ENCODE measurements around the gene PCSK6. TPM values are rescaled to one million over a fixed set of nuclear protein-coding genes. Genes with fewer than 3 reads are reported as not detected.

The PCSK6 gene
- total and polyA plus RNA-seq, 7 experiments from 2014 or later, result 0.12 to 3.0 (median 0.70) TPM; not detected in 1

DNA sequence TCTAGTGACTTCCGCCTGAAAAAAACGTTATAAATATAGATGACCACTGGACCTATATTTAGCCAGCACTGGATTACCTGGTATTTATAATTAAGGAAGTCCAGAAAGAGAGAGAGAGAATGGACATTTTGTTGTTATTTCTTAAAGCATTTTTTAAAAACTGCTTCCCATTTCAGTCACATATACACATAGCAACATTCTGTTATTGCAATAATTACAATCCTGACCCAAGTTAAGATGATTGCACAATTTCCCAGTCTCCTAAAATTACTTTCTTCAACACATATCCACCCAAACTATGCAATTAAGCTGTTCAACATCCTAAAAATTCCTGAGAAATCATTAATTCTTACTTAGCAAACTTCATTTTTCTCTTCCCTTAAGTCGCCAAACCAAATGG lies 37.7 kb downstream of the PCSK6 start:
- Mint-ChIP-seq H3K36me3 (no peaks in the 10 kb centered on the region), H3K27me3 (peaks cover 0 to 44% (median 32%) of the 10 kb centered on the region in 5 donors), H3K4me1 (peaks cover 0 to 10% (median 5%) of the 10 kb centered on the region in 7 donors), H3K9me3 (peaks cover 0 to 2% (median 0%) of the 10 kb centered on the region in 11 donors), H3K4me3 (no peak overlapping the region), H3K27ac (peak overlapping the region in 1 of 9 donors; percentile 20)
- Histone ChIP-seq H3K27me3 (ENCODE audit: control insufficient read depth in 2 of 2, insufficient read depth in 2 of 2, low read length in 2 of 2) (no peaks in the 10 kb centered on the region), H3K36me3 (ENCODE audit: control insufficient read depth in 2 of 3, insufficient read depth in 3 of 3, low read length in 3 of 3) (no peaks in the 10 kb centered on the region), H3K4me3 (ENCODE audit: low read length) (no peak overlapping the region), H3K27ac (ENCODE audit: low read depth, low read length) (no peak overlapping the region), H3K9me3 (ENCODE audit: control insufficient read depth in 2 of 3, low read length in 3 of 3) (no peaks in the 10 kb centered on the region), H3K4me1 (ENCODE audit: control insufficient read depth in 2 of 2, insufficient read depth in 2 of 2, low read length in 2 of 2) (no peaks in the 10 kb centered on the region)
- intact Hi-C loops (cut with micrococcal nuclease), result no loop called here
- CTCF ChIA-PET, result no interaction called here
- POLR2A ChIA-PET, result no interaction called here
- DNase-seq, result no peak
- ATAC-seq, result no peak

GRCh38 chr15:101451266-101451799 lies 38.2 kb downstream of the PCSK6 start:
- peaks cover 0 to 44% (median 30%) of the 10 kb centered on the region in 5 donors for H3K27me3 Mint-ChIP-seq

DNA sequence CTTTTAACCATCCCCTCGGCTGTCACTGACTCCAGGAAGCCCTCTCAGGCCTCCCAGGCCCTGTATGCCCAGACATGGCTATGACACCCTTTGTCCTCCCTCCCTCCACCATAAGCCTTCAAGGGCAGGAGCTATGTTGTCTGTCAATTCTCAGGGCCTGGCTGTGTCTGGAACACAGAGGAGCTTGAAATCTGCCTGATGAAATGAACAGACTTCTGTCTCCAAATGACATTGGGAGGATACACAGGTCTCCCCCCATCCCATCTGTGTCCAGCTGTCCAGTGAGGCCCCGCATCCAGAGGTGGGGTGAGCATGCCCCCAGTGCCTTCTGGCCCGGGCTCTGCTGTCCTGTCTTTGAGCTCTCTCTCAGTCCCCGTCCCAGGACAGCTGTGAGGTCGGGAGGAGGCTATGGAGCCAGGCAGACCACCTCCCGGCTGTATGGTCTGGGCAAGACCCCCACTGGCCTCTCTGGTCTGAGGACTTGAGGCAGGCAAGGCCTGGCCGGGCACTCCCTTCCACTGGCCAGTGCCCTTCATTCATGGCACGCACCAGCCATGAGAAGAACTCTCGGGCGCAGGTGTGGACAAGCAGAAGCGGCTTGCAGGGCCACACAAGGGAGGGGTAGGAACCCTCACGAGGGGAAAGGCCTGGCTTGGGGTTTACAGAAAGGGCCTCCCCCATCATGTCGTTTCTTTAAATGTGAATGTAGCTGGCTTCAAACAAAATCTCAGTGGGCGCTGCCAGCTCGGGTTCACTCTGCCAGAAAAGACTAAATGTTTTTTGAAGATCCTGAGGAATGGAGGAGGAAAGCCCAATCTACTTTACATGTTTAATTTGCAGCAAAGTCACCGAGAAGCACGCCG lies 38.9 kb downstream of the PCSK6 start:
- peak overlapping the region in 1 of 10 donors; percentile 7 for H3K4me3 Mint-ChIP-seq
- CTCF ChIA-PET, result no interaction called here
- no peak overlapping the region for H3K27ac ChIP-seq (ENCODE audit: low read depth, low read length)

More at GRCh38 chr15:101451266-101451799, 38.2 kb downstream of the PCSK6 start:
- H3K4me3 ChIP-seq (ENCODE audit: low read length), result no peak overlapping the region
- intact Hi-C loops (cut with micrococcal nuclease), result no loop called here
- H3K4me3 Mint-ChIP-seq, result peak overlapping the region in 2 of 10 donors; percentile 7 to 17
- CTCF ChIA-PET, result no interaction called here
- H3K27ac Mint-ChIP-seq, result no peak overlapping the region
- no peaks in the 10 kb centered on the region for H3K36me3 Mint-ChIP-seq
- ATAC-seq, result no peak
- no peaks in the 10 kb centered on the region for H3K4me1 ChIP-seq (ENCODE audit: control insufficient read depth in 2 of 2, insufficient read depth in 2 of 2, low read length in 2 of 2)
- peaks cover 0 to 2% (median 0%) of the 10 kb centered on the region in 11 donors for H3K9me3 Mint-ChIP-seq
- no peak for DNase-seq
- H3K36me3 ChIP-seq (ENCODE audit: control insufficient read depth in 2 of 3, insufficient read depth in 3 of 3, low read length in 3 of 3), result no peaks in the 10 kb centered on the region
- no peaks in the 10 kb centered on the region for H3K9me3 ChIP-seq (ENCODE audit: control insufficient read depth in 2 of 3, low read length in 3 of 3)
- POLR2A ChIA-PET, result no interaction called here
- no peak overlapping the region for H3K27ac ChIP-seq (ENCODE audit: low read depth, low read length)
- no peaks in the 10 kb centered on the region for H3K27me3 ChIP-seq (ENCODE audit: control insufficient read depth in 2 of 2, insufficient read depth in 2 of 2, low read length in 2 of 2)
- H3K4me1 Mint-ChIP-seq, result peaks cover 0 to 12% (median 5%) of the 10 kb centered on the region in 7 donors

GRCh38 chr15:101449471-101450402 lies 39.8 kb downstream of the PCSK6 start:
- Histone ChIP-seq H3K27me3 (ENCODE audit: control insufficient read depth in 2 of 2, insufficient read depth in 2 of 2, low read length in 2 of 2) (no peaks in the 10 kb centered on the region), H3K4me1 (ENCODE audit: control insufficient read depth in 2 of 2, insufficient read depth in 2 of 2, low read length in 2 of 2) (no peaks in the 10 kb centered on the region), H3K36me3 (ENCODE audit: control insufficient read depth in 2 of 3, insufficient read depth in 3 of 3, low read length in 3 of 3) (no peaks in the 10 kb centered on the region), H3K9me3 (ENCODE audit: control insufficient read depth in 2 of 3, low read length in 3 of 3) (no peaks in the 10 kb centered on the region), H3K27ac (ENCODE audit: low read depth, low read length) (no peak overlapping the region), H3K4me3 (ENCODE audit: low read length) (no peak overlapping the region)
- Mint-ChIP-seq H3K36me3 (peaks cover 0 to 2% (median 0%) of the 10 kb centered on the region in 5 donors), H3K27ac (no peak overlapping the region), H3K9me3 (peaks cover 0 to 3% (median 0%) of the 10 kb centered on the region in 11 donors), H3K4me1 (peaks cover 0 to 8% (median 4%) of the 10 kb centered on the region in 7 donors), H3K4me3 (no peak overlapping the region), H3K27me3 (peaks cover 0 to 40% (median 24%) of the 10 kb centered on the region in 5 donors)
- ATAC-seq (no peak), DNase-seq (no peak)
- POLR2A ChIA-PET, result no interaction called here
- CTCF ChIA-PET, result no interaction called here
- intact Hi-C loops (cut with micrococcal nuclease), result no loop called here

More for the DNA sequence above, 38.9 kb downstream of the PCSK6 start:
- intact Hi-C loops (cut with micrococcal nuclease), result no loop called here
- Mint-ChIP-seq H3K27ac (no peak overlapping the region), H3K27me3 (peaks cover 0 to 44% (median 30%) of the 10 kb centered on the region in 5 donors), H3K4me1 (peaks cover 0 to 14% (median 5%) of the 10 kb centered on the region in 7 donors), H3K9me3 (peaks cover 0 to 2% (median 0%) of the 10 kb centered on the region in 11 donors), H3K36me3 (no peaks in the 10 kb centered on the region)
- ATAC-seq, result no peak
- Histone ChIP-seq H3K27me3 (ENCODE audit: control insufficient read depth in 2 of 2, insufficient read depth in 2 of 2, low read length in 2 of 2) (no peaks in the 10 kb centered on the region), H3K36me3 (ENCODE audit: control insufficient read depth in 2 of 3, insufficient read depth in 3 of 3, low read length in 3 of 3) (no peaks in the 10 kb centered on the region), H3K9me3 (ENCODE audit: control insufficient read depth in 2 of 3, low read length in 3 of 3) (no peaks in the 10 kb centered on the region), H3K4me1 (ENCODE audit: control insufficient read depth in 2 of 2, insufficient read depth in 2 of 2, low read length in 2 of 2) (no peaks in the 10 kb centered on the region), H3K4me3 (ENCODE audit: low read length) (no peak overlapping the region)
- DNase-seq, result no peak
- POLR2A ChIA-PET, result no interaction called here

DNA sequence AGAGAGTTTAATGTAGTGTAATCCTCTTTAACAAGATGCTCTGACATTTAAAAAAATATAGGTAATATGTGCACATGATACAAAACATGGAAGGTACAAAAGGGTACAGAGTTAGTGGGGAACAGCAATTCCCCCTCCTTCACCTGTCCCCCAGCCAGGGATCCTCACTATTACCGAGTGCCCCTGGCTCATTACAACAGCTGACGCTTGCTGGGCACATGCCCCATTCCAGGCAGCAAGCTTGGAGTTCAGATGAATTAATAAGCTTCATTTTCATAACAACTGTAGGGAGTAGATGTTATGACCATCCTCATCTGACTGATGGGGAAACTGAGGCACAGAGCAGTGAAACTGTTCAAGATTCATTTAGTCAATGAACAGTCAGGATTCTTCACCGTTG lies 41.2 kb downstream of the PCSK6 start:
- Mint-ChIP-seq H3K4me1 (peaks cover 0 to 8% (median 4%) of the 10 kb centered on the region in 7 donors), H3K4me3 (no peak overlapping the region), H3K27me3 (peaks cover 0 to 34% (median 24%) of the 10 kb centered on the region in 5 donors), H3K9me3 (peaks cover 0 to 3% (median 0%) of the 10 kb centered on the region in 11 donors), H3K36me3 (peaks cover 0 to 2% (median 0%) of the 10 kb centered on the region in 5 donors), H3K27ac (no peak overlapping the region)
- Histone ChIP-seq H3K27me3 (ENCODE audit: control insufficient read depth in 2 of 2, insufficient read depth in 2 of 2, low read length in 2 of 2) (no peaks in the 10 kb centered on the region), H3K27ac (ENCODE audit: low read depth, low read length) (no peak overlapping the region), H3K4me1 (ENCODE audit: control insufficient read depth in 2 of 2, insufficient read depth in 2 of 2, low read length in 2 of 2) (no peaks in the 10 kb centered on the region), H3K4me3 (ENCODE audit: low read length) (no peak overlapping the region), H3K9me3 (ENCODE audit: control insufficient read depth in 2 of 3, low read length in 3 of 3) (no peaks in the 10 kb centered on the region), H3K36me3 (ENCODE audit: control insufficient read depth in 2 of 3, insufficient read depth in 3 of 3, low read length in 3 of 3) (no peaks in the 10 kb centered on the region)
- DNase-seq, result no peak
- ChIA-PET CTCF (no interaction called here), POLR2A (no interaction called here)
- intact Hi-C loops (cut with micrococcal nuclease), result no loop called here
- no peak for ATAC-seq

DNA sequence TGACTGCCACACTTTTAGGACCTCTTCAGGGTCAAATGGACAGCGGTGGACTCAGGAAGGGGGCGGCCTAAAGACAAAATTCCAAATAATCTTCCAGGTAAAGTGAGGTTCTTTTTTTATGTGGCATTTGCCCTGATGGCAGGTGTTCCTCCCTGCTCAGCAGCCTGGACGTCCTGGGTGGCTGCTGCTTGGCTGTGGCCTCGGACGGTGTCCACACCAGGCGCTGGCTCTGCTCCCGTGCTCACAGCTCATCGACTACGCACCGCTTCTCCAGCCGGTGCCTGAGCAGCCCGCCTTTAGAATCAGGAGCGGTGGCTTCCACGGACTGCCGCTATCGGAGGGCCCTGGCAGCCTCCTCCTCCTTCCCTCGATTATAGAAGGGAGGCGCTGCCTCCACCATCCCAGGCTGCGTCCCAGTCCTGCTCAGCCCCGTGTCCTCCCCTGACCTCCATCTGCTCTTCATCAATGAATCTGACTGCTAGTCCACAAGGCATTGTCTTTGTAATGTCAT lies 41.9 kb downstream of the PCSK6 start:
- ChIA-PET CTCF (no interaction called here), POLR2A (no interaction called here)
- Histone ChIP-seq H3K9me3 (ENCODE audit: control insufficient read depth in 2 of 3, low read length in 3 of 3) (no peaks in the 10 kb centered on the region), H3K27me3 (ENCODE audit: control insufficient read depth in 2 of 2, insufficient read depth in 2 of 2, low read length in 2 of 2) (no peaks in the 10 kb centered on the region), H3K27ac (ENCODE audit: low read depth, low read length) (no peak overlapping the region), H3K4me1 (ENCODE audit: control insufficient read depth in 2 of 2, insufficient read depth in 2 of 2, low read length in 2 of 2) (no peaks in the 10 kb centered on the region), H3K36me3 (ENCODE audit: control insufficient read depth in 2 of 3, insufficient read depth in 3 of 3, low read length in 3 of 3) (no peaks in the 10 kb centered on the region), H3K4me3 (ENCODE audit: low read length) (no peak overlapping the region)
- H3K36me3 Mint-ChIP-seq, result peaks cover 0 to 2% (median 0%) of the 10 kb centered on the region in 5 donors
- H3K27me3 Mint-ChIP-seq, result peaks cover 2 to 30% (median 24%) of the 10 kb centered on the region in 5 donors
- no peak for DNase-seq
- peaks cover 0 to 8% (median 4%) of the 10 kb centered on the region in 7 donors for H3K4me1 Mint-ChIP-seq
- peaks cover 0 to 3% (median 0%) of the 10 kb centered on the region in 11 donors for H3K9me3 Mint-ChIP-seq
- H3K4me3 Mint-ChIP-seq, result no peak overlapping the region
- intact Hi-C loops (cut with micrococcal nuclease), result no loop called here
- ATAC-seq, result no peak
- no peak overlapping the region for H3K27ac Mint-ChIP-seq

Measured in naive thymus-derived CD4-positive, alpha-beta T cell (primary cell).